HepG2 (cell line): ENCODE data around the gene PAIP1. TPM values are rescaled to one million over a fixed set of nuclear protein-coding genes. Genes with fewer than 3 reads are reported as not detected.

Source experiments
- DMAP1 ChIP-seq: IDR thresholded peaks from 2 replicates; pipeline ENCODE4 v1.6.1; 2016
- GATAD1 ChIP-seq: IDR thresholded peaks from 2 replicates; pipeline ENCODE4 v1.6.1; 2016; ENCODE audit warnings: missing genetic modification reagents, missing compliant biosample characterization
- NFYB ChIP-seq: sonication (generic); formaldehyde crosslinking; IDR thresholded peaks from 2 replicates; pipeline ENCODE4 v1.4.0; 2020; ENCODE audit warnings: missing genetic modification reagents
- NR2C2 ChIP-seq: sonication (generic); formaldehyde crosslinking; IDR thresholded peaks from 2 replicates; pipeline ENCODE4 v1.4.0; 2020; ENCODE audit warnings: missing genetic modification reagents, mild to moderate bottlenecking, moderate library complexity, borderline replicate concordance
- SAP130 ChIP-seq: IDR thresholded peaks from 2 replicates; pipeline ENCODE4 v1.6.1; 2016; ENCODE audit warnings: low read depth
- TEAD3 ChIP-seq: optimal IDR thresholded peaks from 2 replicates; pipeline ENCODE3; 2016; ENCODE audit warnings: borderline replicate concordance
- ZNF205 ChIP-seq: IDR thresholded peaks from 2 replicates; pipeline ENCODE4 v1.6.1; 2018; ENCODE audit warnings: missing biosample characterization, missing genetic modification reagents
- ZNF333 ChIP-seq: sonication (generic); formaldehyde crosslinking; IDR thresholded peaks from 2 replicates; pipeline ENCODE4 v1.4.0; 2020; ENCODE audit warnings: mild to moderate bottlenecking, missing genetic modification reagents, borderline replicate concordance
- ZNF644 ChIP-seq: IDR thresholded peaks from 2 replicates; pipeline ENCODE4 v1.6.1; 2016; ENCODE audit warnings: low read depth
- ZNF703 ChIP-seq: sonication (generic); formaldehyde crosslinking; IDR thresholded peaks from 2 replicates; pipeline ENCODE4 v1.5.1; 2020; ENCODE audit warnings: missing genetic modification reagents, mild to moderate bottlenecking, moderate library complexity, borderline replicate concordance
- ZNF724P ChIP-seq: sonication (generic); formaldehyde crosslinking; IDR thresholded peaks from 2 replicates; pipeline ENCODE4 v1.8.0; 2022; ENCODE audit warnings: missing genetic modification reagents, borderline replicate concordance
- polyA plus RNA-seq, 8 experiments: library from polyadenylated mRNA; depleted of rRNA in 3 of 8; stranded (reverse) in 7 of 8; unstranded in 1 of 8; fragments of >200 nt; fragmentation: Illumina TruSeq in 4 of 8; extraction: Trizol in 4 of 8; gene quantifications; 2 replicates each; pipeline versions ENCODE4 v1.2.1 to v1.2.3, GENCODE V29; 2011 to 2016; ENCODE audit warnings: low read depth in 4 of 8, missing spikeins in 1 of 8, mixed read lengths in 1 of 8; ENCODE audit not compliant: insufficient read depth in 1 of 8
- total RNA-seq, 5 experiments: library from RNA; depleted of rRNA; stranded (reverse); fragments of >200 nt; fragmentation: Illumina TruSeq; extraction: Trizol; gene quantifications; 2 replicates each; pipeline ENCODE4 v1.2.3, GENCODE V29; 2016; ENCODE audit warnings: low read depth in 1 of 5
- TF ChIP-seq, protein P1 (sequence below), 2 experiments: sonication (generic) in 1 of 2; formaldehyde crosslinking in 1 of 2; IDR thresholded peaks; 2 replicates each; pipeline versions ENCODE4 v1.6.1 to v1.9.0; 2014 to 2022; ENCODE audit warnings: antibody characterized with exemption in 1 of 2, borderline replicate concordance in 1 of 2, inconsistent platforms in 1 of 2, low read depth in 1 of 2, missing genetic modification reagents in 1 of 2
- TF ChIP-seq, protein P2 (sequence below): sonication (generic); formaldehyde crosslinking; IDR thresholded peaks from 2 replicates; pipeline ENCODE4 v1.4.0; 2020; ENCODE audit warnings: mild to moderate bottlenecking, missing genetic modification reagents
- TF ChIP-seq, protein P3 (sequence below): sonication (generic); formaldehyde crosslinking; IDR thresholded peaks from 2 replicates; pipeline ENCODE4 v1.5.0; 2020; ENCODE audit warnings: mild to moderate bottlenecking, missing genetic modification reagents, moderate library complexity
- TF ChIP-seq, protein P4 (sequence below): sonication (generic); formaldehyde crosslinking; IDR thresholded peaks from 2 replicates; pipeline ENCODE4 v1.5.0; 2020; ENCODE audit warnings: mild to moderate bottlenecking, missing genetic modification reagents
- TF ChIP-seq, protein P5 (sequence below): sonication (generic); formaldehyde crosslinking; IDR thresholded peaks from 2 replicates; pipeline ENCODE4 v1.4.0; 2020; ENCODE audit warnings: missing genetic modification reagents, mild to moderate bottlenecking, borderline replicate concordance

Gene PAIP1
- total and polyA plus RNA-seq, 2 of the 13 experiments (the other 11 are each of a cell fraction or from before 2014, with no cell fraction given) = 96.6 to 116 TPM

DNA sequence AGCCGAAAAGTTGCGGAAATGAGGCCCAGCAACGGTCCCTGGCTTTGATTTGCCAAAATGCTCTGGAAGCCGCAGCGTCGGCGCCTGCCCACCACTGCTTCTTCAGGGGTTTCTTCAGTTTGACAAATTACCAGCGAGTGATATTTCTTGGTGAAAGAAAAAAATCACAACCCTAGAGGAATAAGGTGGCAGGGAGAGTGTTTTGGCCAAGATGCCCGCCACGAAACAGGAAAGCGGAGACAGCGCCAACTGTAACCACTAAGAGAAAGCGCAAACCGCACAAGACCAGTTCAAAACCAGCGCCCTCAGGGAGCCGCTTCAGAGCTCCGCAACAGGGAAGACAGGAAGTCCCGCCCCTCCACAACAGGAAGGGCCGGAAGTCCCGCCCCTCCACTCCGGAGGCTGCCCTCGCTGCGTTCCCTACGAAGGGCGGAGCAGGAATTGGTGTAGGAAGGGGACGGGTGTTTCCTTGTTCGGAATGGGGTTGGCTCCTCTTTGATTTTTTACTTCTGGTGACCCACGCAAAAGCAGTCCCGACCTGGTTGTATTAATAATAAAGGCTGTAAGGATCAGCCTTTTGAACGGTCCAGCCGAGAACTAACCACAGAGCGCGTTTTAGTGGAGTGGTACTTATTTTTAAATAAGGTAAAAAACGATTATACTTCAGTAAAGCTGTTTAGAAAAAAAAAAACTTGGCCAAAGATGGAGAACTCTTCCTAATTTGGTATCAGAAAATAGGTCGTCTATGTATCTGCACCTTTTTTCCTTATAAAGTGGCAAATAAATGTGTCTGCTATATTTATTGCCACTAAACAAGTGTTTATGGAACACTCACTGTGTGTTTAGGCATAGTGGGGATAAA is 41.8 kb downstream of the PAIP1 start, which contains the start of gene C5orf34 (continued):
- TF ChIP-seq, protein P1, sequence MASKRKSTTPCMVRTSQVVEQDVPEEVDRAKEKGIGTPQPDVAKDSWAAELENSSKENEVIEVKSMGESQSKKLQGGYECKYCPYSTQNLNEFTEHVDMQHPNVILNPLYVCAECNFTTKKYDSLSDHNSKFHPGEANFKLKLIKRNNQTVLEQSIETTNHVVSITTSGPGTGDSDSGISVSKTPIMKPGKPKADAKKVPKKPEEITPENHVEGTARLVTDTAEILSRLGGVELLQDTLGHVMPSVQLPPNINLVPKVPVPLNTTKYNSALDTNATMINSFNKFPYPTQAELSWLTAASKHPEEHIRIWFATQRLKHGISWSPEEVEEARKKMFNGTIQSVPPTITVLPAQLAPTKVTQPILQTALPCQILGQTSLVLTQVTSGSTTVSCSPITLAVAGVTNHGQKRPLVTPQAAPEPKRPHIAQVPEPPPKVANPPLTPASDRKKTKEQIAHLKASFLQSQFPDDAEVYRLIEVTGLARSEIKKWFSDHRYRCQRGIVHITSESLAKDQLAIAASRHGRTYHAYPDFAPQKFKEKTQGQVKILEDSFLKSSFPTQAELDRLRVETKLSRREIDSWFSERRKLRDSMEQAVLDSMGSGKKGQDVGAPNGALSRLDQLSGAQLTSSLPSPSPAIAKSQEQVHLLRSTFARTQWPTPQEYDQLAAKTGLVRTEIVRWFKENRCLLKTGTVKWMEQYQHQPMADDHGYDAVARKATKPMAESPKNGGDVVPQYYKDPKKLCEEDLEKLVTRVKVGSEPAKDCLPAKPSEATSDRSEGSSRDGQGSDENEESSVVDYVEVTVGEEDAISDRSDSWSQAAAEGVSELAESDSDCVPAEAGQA (IDR thresholded peaks at IDR 0.05; ENCODE audit: low read depth) = peak; percentile 65
- TF ChIP-seq, protein P1 (CRISPR knock-in tag; IDR thresholded peaks at IDR 0.05; ENCODE audit: borderline replicate concordance) = no peak
- TF ChIP-seq, protein P2, sequence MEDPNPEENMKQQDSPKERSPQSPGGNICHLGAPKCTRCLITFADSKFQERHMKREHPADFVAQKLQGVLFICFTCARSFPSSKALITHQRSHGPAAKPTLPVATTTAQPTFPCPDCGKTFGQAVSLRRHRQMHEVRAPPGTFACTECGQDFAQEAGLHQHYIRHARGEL (CRISPR knock-in tag) = 0 out of 2 replicates have a peak, but pooled peaks have one; percentile 44
- TF ChIP-seq SAP130 (CRISPR knock-in tag) = peak; percentile 99
- TF ChIP-seq, protein P3, sequence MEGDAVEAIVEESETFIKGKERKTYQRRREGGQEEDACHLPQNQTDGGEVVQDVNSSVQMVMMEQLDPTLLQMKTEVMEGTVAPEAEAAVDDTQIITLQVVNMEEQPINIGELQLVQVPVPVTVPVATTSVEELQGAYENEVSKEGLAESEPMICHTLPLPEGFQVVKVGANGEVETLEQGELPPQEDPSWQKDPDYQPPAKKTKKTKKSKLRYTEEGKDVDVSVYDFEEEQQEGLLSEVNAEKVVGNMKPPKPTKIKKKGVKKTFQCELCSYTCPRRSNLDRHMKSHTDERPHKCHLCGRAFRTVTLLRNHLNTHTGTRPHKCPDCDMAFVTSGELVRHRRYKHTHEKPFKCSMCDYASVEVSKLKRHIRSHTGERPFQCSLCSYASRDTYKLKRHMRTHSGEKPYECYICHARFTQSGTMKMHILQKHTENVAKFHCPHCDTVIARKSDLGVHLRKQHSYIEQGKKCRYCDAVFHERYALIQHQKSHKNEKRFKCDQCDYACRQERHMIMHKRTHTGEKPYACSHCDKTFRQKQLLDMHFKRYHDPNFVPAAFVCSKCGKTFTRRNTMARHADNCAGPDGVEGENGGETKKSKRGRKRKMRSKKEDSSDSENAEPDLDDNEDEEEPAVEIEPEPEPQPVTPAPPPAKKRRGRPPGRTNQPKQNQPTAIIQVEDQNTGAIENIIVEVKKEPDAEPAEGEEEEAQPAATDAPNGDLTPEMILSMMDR = peak; percentile 30; the same call in 1 of the 2 replicates
- TF ChIP-seq ZNF333 (CRISPR knock-in tag) = no peak
- TF ChIP-seq ZNF724P = peak; percentile 58; the same call in 1 of the 2 replicates
- TF ChIP-seq NFYB (CRISPR knock-in tag) = peak; percentile 74
- TF ChIP-seq TEAD3 = peak; percentile 15
- TF ChIP-seq, protein P4, sequence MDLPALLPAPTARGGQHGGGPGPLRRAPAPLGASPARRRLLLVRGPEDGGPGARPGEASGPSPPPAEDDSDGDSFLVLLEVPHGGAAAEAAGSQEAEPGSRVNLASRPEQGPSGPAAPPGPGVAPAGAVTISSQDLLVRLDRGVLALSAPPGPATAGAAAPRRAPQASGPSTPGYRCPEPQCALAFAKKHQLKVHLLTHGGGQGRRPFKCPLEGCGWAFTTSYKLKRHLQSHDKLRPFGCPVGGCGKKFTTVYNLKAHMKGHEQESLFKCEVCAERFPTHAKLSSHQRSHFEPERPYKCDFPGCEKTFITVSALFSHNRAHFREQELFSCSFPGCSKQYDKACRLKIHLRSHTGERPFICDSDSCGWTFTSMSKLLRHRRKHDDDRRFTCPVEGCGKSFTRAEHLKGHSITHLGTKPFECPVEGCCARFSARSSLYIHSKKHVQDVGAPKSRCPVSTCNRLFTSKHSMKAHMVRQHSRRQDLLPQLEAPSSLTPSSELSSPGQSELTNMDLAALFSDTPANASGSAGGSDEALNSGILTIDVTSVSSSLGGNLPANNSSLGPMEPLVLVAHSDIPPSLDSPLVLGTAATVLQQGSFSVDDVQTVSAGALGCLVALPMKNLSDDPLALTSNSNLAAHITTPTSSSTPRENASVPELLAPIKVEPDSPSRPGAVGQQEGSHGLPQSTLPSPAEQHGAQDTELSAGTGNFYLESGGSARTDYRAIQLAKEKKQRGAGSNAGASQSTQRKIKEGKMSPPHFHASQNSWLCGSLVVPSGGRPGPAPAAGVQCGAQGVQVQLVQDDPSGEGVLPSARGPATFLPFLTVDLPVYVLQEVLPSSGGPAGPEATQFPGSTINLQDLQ (CRISPR knock-in tag) = 0 out of 2 replicates have a peak, but pooled peaks have one; percentile 33
- TF ChIP-seq NR2C2 (CRISPR knock-in tag) = peak; percentile 65
- peak; percentile 69; the same call in 1 of the 2 replicates for TF ChIP-seq DMAP1 (CRISPR knock-in tag)
- no peak for TF ChIP-seq ZNF703
- peak; percentile 87 for TF ChIP-seq GATAD1
- TF ChIP-seq, protein P5, sequence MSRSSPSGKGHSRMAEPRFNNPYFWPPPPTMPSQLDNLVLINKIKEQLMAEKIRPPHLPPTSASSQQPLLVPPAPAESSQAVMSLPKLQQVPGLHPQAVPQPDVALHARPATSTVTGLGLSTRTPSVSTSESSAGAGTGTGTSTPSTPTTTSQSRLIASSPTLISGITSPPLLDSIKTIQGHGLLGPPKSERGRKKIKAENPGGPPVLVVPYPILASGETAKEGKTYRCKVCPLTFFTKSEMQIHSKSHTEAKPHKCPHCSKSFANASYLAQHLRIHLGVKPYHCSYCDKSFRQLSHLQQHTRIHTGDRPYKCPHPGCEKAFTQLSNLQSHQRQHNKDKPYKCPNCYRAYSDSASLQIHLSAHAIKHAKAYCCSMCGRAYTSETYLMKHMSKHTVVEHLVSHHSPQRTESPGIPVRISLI = peak; percentile 64; the same call in 1 of the 2 replicates
- 0 out of 2 replicates have a peak, but pooled peaks have one; percentile 22 for TF ChIP-seq ZNF205 (CRISPR knock-in tag)
- TF ChIP-seq ZNF644 = 0 out of 2 replicates have a peak, but pooled peaks have one; percentile 29
